ENCODE results near the gene TMIGD1. TPM values are rescaled to one million over a fixed set of nuclear protein-coding genes. Genes with fewer than 3 reads are reported as not detected.

Gene TMIGD1
- total and polyA plus RNA-seq, 10 of the 15 experiments (the other 5 are each of a cell fraction or from before 2014, with no cell fraction given): not detected

- FAIRE-seq: no peak
- no peaks in the 10 kb centered on the region for H3K79me2 ChIP-seq (ENCODE audit: control insufficient read depth, insufficient read depth, low read length)
- ChIA-PET SMC1A (ENCODE audit: uncharacterized antibody, unreplicated experiment) (interaction anchor here (0.9 to 1.9 kb wide), 4 partner anchors 57 to 173 kb away, joined by 4 to 8 read pairs (median 4); no protein-coding TSS in a partner anchor), POLR2A (no interaction called here), CTCF (interaction anchor here (0.7 to 1.9 kb wide), 11 partner anchors 12 to 172 kb away, joined by 3 to 27 read pairs (median 4); no protein-coding TSS in a partner anchor), RAD21 (ENCODE audit: unreplicated experiment) (interaction anchor here (1.0 to 1.6 kb wide), 3 partner anchors 58 to 173 kb away, joined by 3 to 16 read pairs (median 5); no protein-coding TSS in a partner anchor)
- no peak overlapping the region for H3K27ac ChIP-seq (ENCODE audit: control insufficient read depth, insufficient read depth)
- no TSS peak for BruUV-seq (replicated peaks)
- in situ Hi-C loops (cut with MboI) (no loop called here), intact Hi-C loops (cut with micrococcal nuclease; ENCODE audit: unreplicated experiment) (loop anchor here (1.0 to 5.0 kb wide), 2 partner anchors 151 to 174 kb away; no protein-coding TSS in a partner anchor)
- no peak for TF ChIP-seq FOXM1 (IDR thresholded peaks at IDR 0.05; ENCODE audit: low read depth, low read length)
- no peak for TF ChIP-seq SMAD5 (IDR thresholded peaks at IDR 0.05; ENCODE audit: low read depth)
- peak; percentile 69 for TF ChIP-seq RAD21 (IDR thresholded peaks at IDR 0.05; ENCODE audit: insufficient read depth, low read depth, low read length)
- no peak for TF ChIP-seq MEF2B (IDR thresholded peaks at IDR 0.05; ENCODE audit: partially characterized antibody, poor library complexity, severe bottlenecking)
- peak; percentile 36 to 53 (median 38); a peak in 5 of 6 replicates for TF ChIP-seq CTCF (IDR thresholded peaks at IDR 0.05 in 2 of 3, conservative IDR thresholded peaks at IDR 0.05 in 1 of 3; ENCODE audit: control insufficient read depth in 2 of 3, extremely low read depth in 1 of 3, insufficient read depth in 1 of 3, low read depth in 3 of 3, low read length in 3 of 3)
- TF ChIP-seq EGR1 (IDR thresholded peaks at IDR 0.05; ENCODE audit: borderline replicate concordance in 1 of 2, low read depth in 2 of 2, low read length in 2 of 2): no peak
- no peak for TF ChIP-seq KLF5 (IDR thresholded peaks at IDR 0.05; ENCODE audit: partially characterized antibody)
- TF ChIP-seq SMC3 (IDR thresholded peaks at IDR 0.05; ENCODE audit: borderline replicate concordance, low read length): peak; percentile 66; the same call in 1 of the 2 replicates
- no peak overlapping the region for H3K4me3 ChIP-seq
- peak; percentile 52; the same call in 2 of the 3 replicates for ATAC-seq
- no peaks in the 10 kb centered on the region for H3K9me3 ChIP-seq (replicated peaks; ENCODE audit: control insufficient read depth, insufficient read depth, low read length)
- DNase-seq (ENCODE audit: low read depth, low spot score): no peak
- no peak overlapping the region for H3K9ac ChIP-seq (ENCODE audit: control insufficient read depth, insufficient read depth, low read length)
- no peak overlapping the region for H3K4me2 ChIP-seq (ENCODE audit: control insufficient read depth, insufficient read depth)
- peaks cover 2 to 14% of the 10 kb centered on the region in 2 experiments for H3K36me3 ChIP-seq (ENCODE audit: control insufficient read depth in 2 of 2, insufficient read depth in 2 of 2, low read length in 1 of 2)
- no peaks in the 10 kb centered on the region for H4K20me1 ChIP-seq (ENCODE audit: control insufficient read depth, insufficient read depth)
- no peaks in the 10 kb centered on the region for H3K27me3 ChIP-seq (replicated peaks in 1 of 2; ENCODE audit: control insufficient read depth in 2 of 2, insufficient read depth in 2 of 2, low read length in 1 of 2)
- H3K4me1 ChIP-seq (ENCODE audit: control insufficient read depth, insufficient read depth, low read length): no peaks in the 10 kb centered on the region; the same call in 1 of the 2 replicates
- H2AFZ ChIP-seq (ENCODE audit: control insufficient read depth, low read depth, low read length): no peak overlapping the region
These were observed 55.8 kb downstream of the TMIGD1 start for GRCh38 chr17:30278032-30278431.

All from GM12878 (cell line).